VCaP (cell line): ENCODE data around the gene IGF1R.

Experiments used
- H3K27ac ChIP-seq: fragments of 450-650 bp; 2 replicates; pipeline ENCODE4 v1.5.1; 2017
- TF ChIP-seq, protein P1 (sequence below): fragments of 450-650 bp; conservative IDR thresholded peaks from 2 replicates; pipeline ENCODE4 v1.5.1; 2017; ENCODE audit warnings: mild to moderate bottlenecking, moderate library complexity

Gene IGF1R

DNA sequence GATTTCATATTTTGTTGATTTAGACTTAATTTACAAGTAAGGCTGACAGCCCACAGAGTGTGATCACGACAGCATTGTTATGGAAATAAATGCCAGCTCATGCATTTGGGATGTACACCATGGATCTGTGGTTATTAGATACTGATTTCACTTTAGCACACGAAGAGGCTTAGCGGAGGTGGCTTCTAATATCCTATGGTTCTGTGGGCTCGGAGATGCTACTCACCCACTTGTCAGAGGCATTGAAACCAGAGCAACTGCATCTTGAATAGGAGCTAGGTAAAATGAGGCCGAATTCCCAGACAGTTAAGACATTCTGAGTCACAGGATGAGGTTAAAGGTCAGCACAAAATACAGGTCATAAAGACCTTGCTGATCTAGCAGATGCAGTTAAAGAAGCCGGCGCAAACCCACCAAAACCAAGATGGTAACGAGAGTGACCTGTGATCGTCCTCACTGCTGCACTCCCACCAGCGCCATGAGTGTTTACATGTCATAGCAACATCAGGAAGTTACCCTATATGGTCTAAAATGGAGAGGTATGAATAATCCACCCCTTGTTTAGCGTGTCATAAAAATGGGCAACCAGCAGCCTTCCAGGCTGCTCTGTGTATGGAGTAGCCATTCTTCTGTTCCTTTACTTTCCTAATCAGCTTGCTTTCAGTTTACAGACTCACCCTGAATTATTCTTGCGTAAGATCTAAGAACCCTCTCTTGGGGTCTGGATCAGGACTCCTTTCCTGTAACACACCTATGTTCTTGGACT lies 241.8 kb downstream of the IGF1R start:
- H3K27ac ChIP-seq: no peak overlapping the region

DNA sequence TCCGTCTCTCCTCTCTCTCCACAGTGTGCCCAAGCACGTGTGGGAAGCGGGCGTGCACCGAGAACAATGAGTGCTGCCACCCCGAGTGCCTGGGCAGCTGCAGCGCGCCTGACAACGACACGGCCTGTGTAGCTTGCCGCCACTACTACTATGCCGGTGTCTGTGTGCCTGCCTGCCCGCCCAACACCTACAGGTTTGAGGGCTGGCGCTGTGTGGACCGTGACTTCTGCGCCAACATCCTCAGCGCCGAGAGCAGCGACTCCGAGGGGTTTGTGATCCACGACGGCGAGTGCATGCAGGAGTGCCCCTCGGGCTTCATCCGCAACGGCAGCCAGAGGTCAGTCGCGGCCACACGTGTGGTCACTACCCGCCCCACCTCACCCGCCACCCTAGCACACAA lies 243.0 kb downstream of the IGF1R start:
- H3K27ac ChIP-seq: no peak overlapping the region
- TF ChIP-seq, protein P1, sequence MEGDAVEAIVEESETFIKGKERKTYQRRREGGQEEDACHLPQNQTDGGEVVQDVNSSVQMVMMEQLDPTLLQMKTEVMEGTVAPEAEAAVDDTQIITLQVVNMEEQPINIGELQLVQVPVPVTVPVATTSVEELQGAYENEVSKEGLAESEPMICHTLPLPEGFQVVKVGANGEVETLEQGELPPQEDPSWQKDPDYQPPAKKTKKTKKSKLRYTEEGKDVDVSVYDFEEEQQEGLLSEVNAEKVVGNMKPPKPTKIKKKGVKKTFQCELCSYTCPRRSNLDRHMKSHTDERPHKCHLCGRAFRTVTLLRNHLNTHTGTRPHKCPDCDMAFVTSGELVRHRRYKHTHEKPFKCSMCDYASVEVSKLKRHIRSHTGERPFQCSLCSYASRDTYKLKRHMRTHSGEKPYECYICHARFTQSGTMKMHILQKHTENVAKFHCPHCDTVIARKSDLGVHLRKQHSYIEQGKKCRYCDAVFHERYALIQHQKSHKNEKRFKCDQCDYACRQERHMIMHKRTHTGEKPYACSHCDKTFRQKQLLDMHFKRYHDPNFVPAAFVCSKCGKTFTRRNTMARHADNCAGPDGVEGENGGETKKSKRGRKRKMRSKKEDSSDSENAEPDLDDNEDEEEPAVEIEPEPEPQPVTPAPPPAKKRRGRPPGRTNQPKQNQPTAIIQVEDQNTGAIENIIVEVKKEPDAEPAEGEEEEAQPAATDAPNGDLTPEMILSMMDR: no peak

More for the DNA sequence above, 241.8 kb downstream of the IGF1R start:
- TF ChIP-seq, protein P1: no peak

DNA sequence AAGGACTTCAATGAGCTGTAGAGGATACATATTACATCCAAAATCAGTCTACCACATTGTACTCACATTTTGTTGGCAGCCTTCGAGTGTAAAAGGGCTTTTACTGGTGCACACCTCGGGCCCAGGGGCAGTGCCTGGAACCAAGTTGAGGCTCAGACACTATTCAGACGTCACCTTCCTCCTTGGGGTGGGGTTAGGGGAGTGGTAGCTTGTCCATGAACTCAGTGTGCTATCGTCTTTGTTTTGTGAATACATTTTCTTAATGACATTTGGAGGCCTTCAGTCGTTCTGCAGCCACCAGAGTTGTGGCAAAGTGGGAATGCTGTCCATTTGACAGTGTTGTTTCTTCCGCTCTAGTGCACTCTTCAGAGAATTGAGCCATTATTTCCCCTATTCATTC lies 245.1 kb downstream of the IGF1R start:
- TF ChIP-seq, protein P1: no peak
- H3K27ac ChIP-seq: no peak overlapping the region

DNA sequence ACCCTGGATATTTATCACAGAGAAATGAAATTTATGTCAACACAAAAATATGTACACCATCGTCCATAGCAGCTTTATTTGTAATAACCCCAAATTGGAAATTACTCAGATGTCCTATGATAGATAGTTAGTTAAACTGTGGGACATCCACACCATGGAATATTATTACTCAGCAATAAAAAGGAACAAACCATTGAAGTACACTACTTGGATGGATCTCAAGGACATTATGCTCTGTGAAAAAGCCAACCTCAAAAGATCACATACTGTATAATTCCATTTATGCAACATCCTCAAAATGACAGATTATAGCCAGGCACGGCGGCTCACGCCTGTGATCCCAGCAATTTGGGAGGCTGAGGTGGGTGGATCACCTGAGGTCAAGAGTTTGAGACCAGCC lies 246.0 kb downstream of the IGF1R start:
- no peak overlapping the region for H3K27ac ChIP-seq
- TF ChIP-seq, protein P1: no peak

DNA sequence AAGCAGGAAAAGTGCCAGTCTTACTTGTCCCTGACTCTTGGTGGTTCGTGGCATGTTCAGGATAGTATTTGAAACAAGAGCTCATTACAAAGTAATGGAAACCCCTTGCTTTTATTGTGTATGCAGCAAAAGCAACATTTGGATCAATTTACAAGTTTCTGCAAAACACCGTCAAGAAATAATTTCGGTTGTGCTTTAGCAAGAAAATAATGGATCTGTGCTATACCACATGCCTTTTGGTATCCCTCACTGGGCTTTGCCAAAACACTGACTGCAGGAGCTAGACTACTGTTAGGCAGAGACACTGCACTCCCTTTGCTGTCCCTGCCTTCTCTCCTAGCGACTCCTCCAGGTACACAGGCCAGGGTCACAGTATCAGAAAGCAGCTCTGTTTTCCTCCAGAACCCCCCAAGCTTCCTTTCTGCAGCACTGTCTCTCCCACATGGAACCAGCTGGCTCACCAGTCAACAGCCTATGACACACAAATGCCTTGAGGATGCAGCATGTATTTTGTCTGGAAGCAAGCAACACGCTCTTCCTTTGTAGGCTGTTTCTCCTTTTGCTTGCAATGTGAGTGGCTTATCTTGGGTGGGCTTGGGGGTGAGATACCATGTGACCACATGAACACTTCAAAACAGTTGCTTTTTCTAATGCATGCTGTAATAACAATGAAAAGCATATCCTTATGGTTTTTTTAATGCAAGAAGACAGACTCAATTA lies 247.8 kb downstream of the IGF1R start:
- TF ChIP-seq, protein P1: no peak
- no peak overlapping the region for H3K27ac ChIP-seq

DNA sequence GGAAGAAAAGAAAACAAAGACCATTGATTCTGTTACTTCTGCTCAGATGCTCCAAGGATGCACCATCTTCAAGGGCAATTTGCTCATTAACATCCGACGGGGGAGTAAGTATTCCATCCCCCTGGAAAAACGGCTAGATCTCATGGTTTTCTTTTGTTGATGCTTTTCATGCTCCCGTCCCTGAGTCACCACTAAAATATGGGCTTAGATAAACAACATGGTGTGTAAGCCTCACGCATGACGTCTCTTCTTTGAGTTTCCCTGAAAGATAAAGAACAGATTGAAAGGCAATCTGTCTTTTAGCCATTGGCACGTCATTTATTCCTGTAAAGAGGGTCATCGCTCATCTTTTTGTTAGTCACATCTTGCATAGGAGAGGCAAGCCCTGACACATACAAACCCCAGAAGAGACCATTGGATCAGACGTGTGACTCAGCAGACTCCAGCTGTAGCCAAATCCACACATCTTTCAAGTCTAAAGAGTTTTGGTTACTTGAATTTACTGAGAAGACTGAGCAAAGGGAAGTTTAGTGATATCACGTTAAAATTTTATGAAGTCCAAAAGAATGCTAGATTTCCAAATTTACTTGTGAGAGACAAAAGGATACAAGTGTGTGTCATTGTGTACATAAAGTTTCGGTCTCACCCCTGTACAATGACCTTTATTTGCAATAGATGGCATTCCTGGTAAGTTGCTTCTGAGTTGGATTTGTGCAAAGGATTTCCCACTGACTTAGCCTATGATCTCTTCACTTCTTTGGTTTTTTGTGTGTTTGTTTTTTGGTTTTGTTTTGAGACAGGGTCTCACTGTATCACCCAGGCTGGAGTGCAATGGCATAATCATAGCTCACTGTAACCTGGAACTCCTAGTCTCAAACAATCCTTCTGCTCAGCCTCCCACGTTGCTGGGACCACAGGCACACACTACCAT lies 248.7 kb downstream of the IGF1R start:
- TF ChIP-seq, protein P1: no peak
- H3K27ac ChIP-seq: no peak overlapping the region

DNA sequence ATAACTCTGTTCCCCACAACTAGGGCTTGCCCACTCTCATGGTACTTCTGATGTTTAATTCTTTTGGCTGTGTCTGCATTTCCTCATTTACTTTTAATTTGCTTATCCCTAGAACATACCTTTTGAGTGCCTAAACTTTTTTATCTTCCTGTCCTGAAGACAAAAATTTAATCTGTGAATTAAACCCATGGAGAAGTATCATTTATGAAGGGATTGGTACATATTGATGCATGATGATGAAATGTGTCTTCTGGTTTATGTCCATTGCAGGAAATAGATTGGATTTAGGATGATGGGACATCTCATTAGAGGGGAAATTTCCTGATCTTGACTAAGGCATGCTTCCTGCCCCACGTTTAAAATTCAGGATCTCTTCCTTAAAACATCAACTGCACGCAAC lies 249.8 kb downstream of the IGF1R start:
- TF ChIP-seq, protein P1: no peak
- no peak overlapping the region for H3K27ac ChIP-seq
